Tibial nerve (tissue), 4 donors: ENCODE data around the gene SLC6A9. TPM values are rescaled to one million over a fixed set of nuclear protein-coding genes. Genes with fewer than 3 reads are reported as not detected.

Source experiments
- DNase-seq, 2 donors: peaks; one replicate each; pipeline ENCODE4 v3.0.0-alpha.2; 2019; ENCODE audit warnings: low spot score in 2 of 2
- H3K27ac ChIP-seq, 4 donors: fragments of 200-600 bp; sonication (generic) in 3 of 4; one replicate each; pipeline ENCODE4 v1.5.1; 2017 to 2019; ENCODE audit warnings: mild to moderate bottlenecking in 1 of 4
- H3K27me3 ChIP-seq, 2 donors: fragments of 200-600 bp; sonication (generic) in 1 of 2; one replicate each; pipeline versions ENCODE4 v1.5.1 to v1.6.0; 2017 to 2019
- H3K36me3 ChIP-seq, 3 donors: fragments of 200-600 bp; sonication (generic); one replicate each; pipeline ENCODE4 v1.5.1; 2018 to 2019
- H3K4me1 ChIP-seq, 4 donors: fragments of 200-600 bp; sonication (generic) in 3 of 4; one replicate each; pipeline ENCODE4 v1.5.1; 2017 to 2019
- H3K4me3 ChIP-seq, 4 donors: fragments of 200-600 bp; sonication (generic) in 3 of 4; one replicate each; pipeline ENCODE4 v1.5.1; 2017 to 2019; ENCODE audit warnings: mild to moderate bottlenecking in 1 of 4, moderate library complexity in 1 of 4
- H3K9me3 ChIP-seq, 4 donors: fragments of 200-600 bp; sonication (generic) in 3 of 4; one replicate each; pipeline ENCODE4 v1.5.1; 2017 to 2019
- CTCF ChIP-seq, 5 experiments: fragments of 200-600 bp in 3 of 5; fragments of 450-650 bp in 2 of 5; sonication (generic) in 3 of 5; IDR thresholded peaks; one replicate each; pipeline ENCODE4 v1.5.1; 2016 to 2019; ENCODE audit warnings: antibody characterized with exemption in 5 of 5, mild to moderate bottlenecking in 3 of 5, moderate library complexity in 2 of 5
- EP300 ChIP-seq, 2 donors: sonication (generic); formaldehyde crosslinking; IDR thresholded peaks; one replicate each; pipeline ENCODE4 v1.6.1; 2017; ENCODE audit warnings: antibody characterized with exemption in 2 of 2, mild to moderate bottlenecking in 1 of 2
- POLR2A ChIP-seq, 2 donors: fragments of 450-650 bp; IDR thresholded peaks; one replicate each; pipeline ENCODE4 v1.6.1; 2017; ENCODE audit warnings: antibody characterized with exemption in 2 of 2, mild to moderate bottlenecking in 2 of 2, moderate library complexity in 2 of 2
- WGBS, 2 donors: methylation state at CpG; one replicate each; pipeline ENCODE4 v1.1.5; 2018; 5-methylcytosine and 5-hydroxymethylcytosine counted together
- total RNA-seq, 4 donors: library from RNA; depleted of rRNA; stranded (reverse); fragments of >200 nt; gene quantifications; one replicate each; pipeline ENCODE4 v1.1.0, GENCODE V29; 2016

Gene SLC6A9
- total RNA-seq, 4 donors from 2014 or later, result 0.42 to 1.8 (median 0.83) TPM

GRCh38 chr1:44037154-44037553 lies 5.9 kb upstream of the SLC6A9 start:
- 51 to 71% methylated on average over 5 of the region's 5 CpGs for WGBS, 2 donors
- TF ChIP-seq CTCF (IDR thresholded peaks at IDR 0.05), result no peak
- TF ChIP-seq EP300 (IDR thresholded peaks at IDR 0.05), result no peak
- TF ChIP-seq POLR2A (IDR thresholded peaks at IDR 0.05), result no peak
- H3K4me3 ChIP-seq, result no peak overlapping the region

GRCh38 chr1:44036409-44037139 lies 5.3 kb upstream of the SLC6A9 start:
- Histone ChIP-seq H3K27me3 (no peaks in the 10 kb centered on the region), H3K9me3 (no peaks in the 10 kb centered on the region), H3K4me3 (no peak overlapping the region), H3K4me1 (peaks cover 0 to 35% (median 11%) of the 10 kb centered on the region in 4 donors), H3K36me3 (no peaks in the 10 kb centered on the region), H3K27ac (peak overlapping the region; percentile 1 to 73 (median 48))
- 14 to 15% methylated on average over 6 of the region's 6 CpGs for WGBS, 2 donors
- TF ChIP-seq CTCF (IDR thresholded peaks at IDR 0.05) (peak; percentile 72 to 84 (median 79)), EP300 (IDR thresholded peaks at IDR 0.05) (peak in 1 of 2 donors; percentile 18), POLR2A (IDR thresholded peaks at IDR 0.05) (no peak)
- DNase-seq, result peak; percentile 32 to 65

More at GRCh38 chr1:44037154-44037553, 5.9 kb upstream of the SLC6A9 start:
- Histone ChIP-seq H3K27ac (no peak overlapping the region), H3K4me1 (peaks cover 0 to 29% (median 8%) of the 10 kb centered on the region in 4 donors), H3K27me3 (no peaks in the 10 kb centered on the region), H3K9me3 (no peaks in the 10 kb centered on the region), H3K36me3 (no peaks in the 10 kb centered on the region)
- DNase-seq, result no peak

GRCh38 chr1:44035726-44036408 lies 4.6 kb upstream of the SLC6A9 start:
- no peaks in the 10 kb centered on the region for H3K9me3 ChIP-seq
- 27 to 55% methylated on average over 7 to 8 of the region's 8 CpGs for WGBS, 2 donors
- no peak for DNase-seq
- no peaks in the 10 kb centered on the region for H3K27me3 ChIP-seq
- TF ChIP-seq EP300 (IDR thresholded peaks at IDR 0.05) (no peak), CTCF (IDR thresholded peaks at IDR 0.05) (no peak), POLR2A (IDR thresholded peaks at IDR 0.05) (no peak)
- peak overlapping the region; percentile 1 to 73 (median 48) for H3K27ac ChIP-seq
- H3K4me3 ChIP-seq, result no peak overlapping the region
- peaks cover 0 to 40% (median 11%) of the 10 kb centered on the region in 4 donors for H3K4me1 ChIP-seq
- H3K36me3 ChIP-seq, result no peaks in the 10 kb centered on the region

GRCh38 chr1:44034976-44035716 lies 3.9 kb upstream of the SLC6A9 start:
- Histone ChIP-seq H3K36me3 (no peaks in the 10 kb centered on the region), H3K9me3 (no peaks in the 10 kb centered on the region), H3K27ac (peak overlapping the region in 3 of 4 donors; percentile 1 to 73 (median 73)), H3K27me3 (no peaks in the 10 kb centered on the region), H3K4me3 (no peak overlapping the region), H3K4me1 (peaks cover 0 to 40% (median 11%) of the 10 kb centered on the region in 4 donors)
- DNase-seq, result no peak
- TF ChIP-seq CTCF (IDR thresholded peaks at IDR 0.05) (no peak), EP300 (IDR thresholded peaks at IDR 0.05) (no peak), POLR2A (IDR thresholded peaks at IDR 0.05) (no peak)
- WGBS, 2 donors, result 45 to 59% methylated on average over 8 to 11 of the region's 11 CpGs
